Measurements from ENCODE around the gene HES4. TPM values are rescaled to one million over a fixed set of nuclear protein-coding genes. Genes with fewer than 3 reads are reported as not detected.

Gene HES4
- polyA plus RNA-seq, 5 donors, result 4.9 to 17.7 (median 5.7) TPM

GRCh38 chr1:955474-955873 is 44.4 kb downstream of the HES4 start:
- DNase-seq, result no peak

- no peak for DNase-seq
Measured at GRCh38 chr1:954927-955326, 45.0 kb downstream of the HES4 start.

- no peak for DNase-seq
Measured at GRCh38 chr1:953524-954320, 46.2 kb downstream of the HES4 start.

- no peak for DNase-seq
Measured at GRCh38 chr1:952603-953002, 47.3 kb downstream of the HES4 start.

- no peak for DNase-seq
Measured at GRCh38 chr1:952201-952600, 47.7 kb downstream of the HES4 start.

- no peak for DNase-seq
Measured at GRCh38 chr1:951364-951763, 48.5 kb downstream of the HES4 start.

- no peak for DNase-seq
Measured at GRCh38 chr1:950881-951280, 49.0 kb downstream of the HES4 start.

GRCh38 chr1:950268-950667 is 49.6 kb downstream of the HES4 start:
- DNase-seq, result no peak

Other genes starting within 250 kb of the HES4 start
- 10 to 100 TPM; 23.2 to 66.4 (median 32.9) TPM for gene SAMD11, start 76.2 kb downstream of the HES4 start, polyA plus RNA-seq (ENCODE audit: insufficient read depth in 1 of 5, insufficient read length in 5 of 5, low replicate concordance in 1 of 5)
- gene NOC2L, start 40.8 kb downstream of the HES4 start, polyA plus RNA-seq (ENCODE audit: insufficient read depth in 1 of 5, insufficient read length in 5 of 5, low replicate concordance in 1 of 5), result 10 to 100 TPM; 42.3 to 62.0 (median 55.2) TPM
- gene KLHL17, start 39.5 kb downstream of the HES4 start, polyA plus RNA-seq (ENCODE audit: insufficient read depth in 1 of 5, insufficient read length in 5 of 5, low replicate concordance in 1 of 5), result 10 to 100 TPM in 3 of 5 donors, 1 to 10 TPM in 2; 7.0 to 16.2 (median 12.0) TPM
- 1 to 10 TPM in 1 of 5 donors, under 1 TPM in 4; 0.24 to 1.1 (median 0.45) TPM for gene PLEKHN1, start 33.6 kb downstream of the HES4 start, polyA plus RNA-seq (ENCODE audit: insufficient read depth in 1 of 5, insufficient read length in 5 of 5, low replicate concordance in 1 of 5)
- under 1 TPM; 0.14 to 0.55 (median 0.19) TPM for gene PERM1, start 18.0 kb downstream of the HES4 start, polyA plus RNA-seq (ENCODE audit: insufficient read depth in 1 of 5, insufficient read length in 5 of 5, low replicate concordance in 1 of 5)
- gene ISG15, start 13.4 kb upstream of the HES4 start, polyA plus RNA-seq (ENCODE audit: insufficient read depth in 1 of 5, insufficient read length in 5 of 5, low replicate concordance in 1 of 5), result 10 to 100 TPM in 3 of 5 donors, 1 to 10 TPM in 2; 7.8 to 20.2 (median 11.1) TPM
- gene AGRN, start 20.0 kb upstream of the HES4 start, polyA plus RNA-seq (ENCODE audit: insufficient read depth in 1 of 5, insufficient read length in 5 of 5, low replicate concordance in 1 of 5), result 100 to 1,000 TPM in 4 of 5 donors, 10 to 100 TPM in 1; 95.1 to 196 (median 121) TPM
- gene RNF223, start 74.2 kb upstream of the HES4 start, polyA plus RNA-seq (ENCODE audit: insufficient read depth in 1 of 5, insufficient read length in 5 of 5, low replicate concordance in 1 of 5), result under 1 TPM; 0.06 to 0.22 (median 0.13) TPM
- 10 to 100 TPM in 2 of 5 donors, 1 to 10 TPM in 3; 6.8 to 17.5 (median 10.0) TPM for gene C1orf159, start 116.0 kb upstream of the HES4 start, polyA plus RNA-seq (ENCODE audit: insufficient read depth in 1 of 5, insufficient read length in 5 of 5, low replicate concordance in 1 of 5)
- 1 to 10 TPM in 4 of 5 donors, under 1 TPM in 1; 0.47 to 2.9 (median 1.7) TPM for gene TTLL10, start 173.8 kb upstream of the HES4 start, polyA plus RNA-seq (ENCODE audit: insufficient read depth in 1 of 5, insufficient read length in 5 of 5, low replicate concordance in 1 of 5)
- 1 to 10 TPM in 1 of 5 donors, under 1 TPM in 4; 0.28 to 1.4 (median 0.93) TPM for gene TNFRSF18, start 206.5 kb upstream of the HES4 start, polyA plus RNA-seq (ENCODE audit: insufficient read depth in 1 of 5, insufficient read length in 5 of 5, low replicate concordance in 1 of 5)
- 1 to 10 TPM; 2.0 to 5.8 (median 4.1) TPM for gene TNFRSF4, start 214.1 kb upstream of the HES4 start, polyA plus RNA-seq (ENCODE audit: insufficient read depth in 1 of 5, insufficient read length in 5 of 5, low replicate concordance in 1 of 5)
- gene SDF4, start 231.9 kb upstream of the HES4 start, polyA plus RNA-seq (ENCODE audit: insufficient read depth in 1 of 5, insufficient read length in 5 of 5, low replicate concordance in 1 of 5), result 100 to 1,000 TPM in 2 of 5 donors, 10 to 100 TPM in 3; 75.3 to 125 (median 89.3) TPM
- gene B3GALT6, start 232.1 kb upstream of the HES4 start, polyA plus RNA-seq (ENCODE audit: insufficient read depth in 1 of 5, insufficient read length in 5 of 5, low replicate concordance in 1 of 5), result 10 to 100 TPM; 13.1 to 25.0 (median 14.8) TPM
- gene C1QTNF12, start 246.6 kb upstream of the HES4 start, polyA plus RNA-seq (ENCODE audit: insufficient read depth in 1 of 5, insufficient read length in 5 of 5, low replicate concordance in 1 of 5), result 1 to 10 TPM in 1 of 5 donors, under 1 TPM in 4; 0.41 to 1.7 (median 0.58) TPM